CD4-positive, alpha-beta T cell treated with Interleukin-15 for 1 hour (primary cell): ENCODE results near the gene MRPS21.

ENCODE experiments used
- DNase-seq: peaks from one replicate; pipeline ENCODE4 v3.0.0-alpha.2; 2020

Gene MRPS21

DNA sequence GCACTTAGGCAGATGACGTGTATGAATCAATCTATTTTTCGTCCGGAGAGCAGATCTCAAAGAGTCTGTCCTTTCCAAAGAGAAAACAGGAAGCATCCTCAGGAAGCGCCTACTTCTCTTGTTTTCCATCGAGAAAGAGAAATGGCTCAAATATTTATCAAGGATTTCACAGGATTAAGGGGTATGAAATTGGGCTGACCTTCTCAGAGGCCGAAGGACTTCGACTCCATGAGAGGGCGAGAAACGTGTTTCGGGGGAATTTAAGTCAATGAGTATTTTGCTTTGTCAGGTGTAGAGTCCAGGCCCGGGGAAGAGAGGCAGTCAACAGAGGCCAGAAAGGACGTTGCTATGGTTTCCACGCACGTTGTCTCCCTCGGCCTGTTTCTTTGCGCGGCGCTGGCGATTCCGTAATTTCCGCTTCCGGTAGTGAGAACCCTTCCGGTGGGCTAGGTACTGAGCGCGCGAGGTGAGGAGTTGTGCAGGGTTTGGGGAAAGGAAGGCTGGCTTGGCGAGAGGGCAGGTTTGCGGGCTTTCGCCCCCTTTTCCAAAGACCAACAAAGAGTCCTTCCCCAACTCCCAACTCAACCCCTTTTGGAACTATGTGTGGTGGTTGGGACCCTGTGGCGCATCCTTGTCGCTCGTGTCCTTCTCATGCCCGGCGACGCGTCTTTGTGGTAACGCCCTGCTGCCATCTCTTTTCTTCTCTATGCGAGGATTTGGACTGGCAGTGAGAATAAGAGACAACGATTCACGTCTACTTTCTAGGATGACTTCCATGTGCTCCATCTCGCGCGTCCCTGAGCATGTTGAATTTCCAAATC, at the start of gene MRPS21:
MRPS21 (plus strand) TSS at position 429 of the 821 bp plus-strand sequence. CDS start 506 bp downstream, outside the sequence.
- DNase-seq, result peak; percentile 93

DNA sequence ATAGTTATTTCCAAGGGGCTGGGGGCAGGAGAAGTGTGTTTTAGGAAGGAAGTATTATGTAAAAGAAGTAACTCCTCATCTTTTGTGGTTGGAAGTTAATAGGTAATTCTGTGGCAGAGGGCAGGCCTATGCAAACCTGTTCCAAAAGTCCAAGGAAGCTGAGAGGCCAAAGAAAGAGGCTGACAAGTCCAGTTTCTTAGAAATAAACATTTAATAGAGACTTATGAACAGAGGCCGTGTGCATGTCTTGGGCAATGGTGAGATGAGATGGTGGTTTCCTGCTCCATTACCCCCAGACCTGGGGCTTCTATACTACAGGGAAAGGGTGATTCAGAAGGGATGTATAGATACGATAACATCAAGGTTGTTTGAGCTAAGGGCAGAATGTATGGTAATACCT, 43.7 kb upstream of the MRPS21 start:
- DNase-seq, result no peak

DNA sequence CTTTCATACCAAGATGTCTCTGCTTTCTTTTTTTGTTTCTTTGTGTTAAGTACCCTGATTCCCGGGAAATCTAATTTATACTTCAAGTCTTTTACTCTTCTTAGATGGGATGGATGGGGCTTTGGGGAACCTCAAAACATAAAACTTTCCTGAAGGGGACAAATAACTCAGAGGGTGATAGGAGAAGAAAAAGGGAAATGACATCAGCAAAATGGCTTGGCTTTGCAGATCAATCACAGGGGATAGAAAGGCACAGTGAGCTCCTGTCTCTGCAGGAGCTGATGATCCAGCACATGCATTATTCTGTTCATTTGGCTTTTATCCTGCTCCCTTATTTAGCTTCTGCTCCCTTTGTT, 37.5 kb upstream of the MRPS21 start:
- no peak for DNase-seq

DNA sequence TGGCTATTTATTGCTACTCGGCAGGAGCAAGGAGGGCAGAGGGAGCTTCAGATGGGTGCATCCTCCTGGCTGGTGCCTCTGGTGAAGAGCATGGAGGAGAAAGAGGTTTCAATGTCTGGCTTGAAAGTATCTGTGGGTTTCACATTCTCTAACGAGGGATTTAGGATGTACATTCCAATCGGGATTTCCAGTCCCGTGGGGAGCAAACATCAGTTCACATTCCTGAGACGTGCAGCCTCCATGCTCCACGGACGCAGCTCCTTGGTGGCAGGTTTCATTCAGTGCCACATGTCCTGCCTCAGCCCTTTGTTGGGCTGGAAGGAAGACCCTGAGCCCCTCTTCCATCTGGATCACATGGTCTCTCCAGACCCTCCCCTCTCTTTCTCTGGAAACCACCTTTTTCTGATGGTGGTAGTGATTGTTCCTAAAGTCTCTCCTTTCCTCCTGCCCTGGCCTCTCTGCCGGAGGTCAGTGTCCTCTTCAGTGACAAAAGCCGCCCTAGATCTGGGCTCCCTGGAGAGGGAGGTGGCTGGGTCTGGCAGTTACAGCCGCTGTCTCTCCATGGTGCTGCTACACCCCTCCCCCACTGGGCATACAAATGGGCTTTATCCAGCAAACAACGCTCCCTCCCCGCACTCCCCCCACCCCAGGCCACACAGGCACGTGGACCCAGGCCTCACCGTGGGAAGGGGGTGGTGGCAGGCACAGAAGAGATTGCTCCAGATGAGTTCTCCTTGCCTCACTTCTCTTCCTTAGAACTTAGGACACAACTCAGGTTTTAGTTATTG, 36.9 kb upstream of the MRPS21 start:
- DNase-seq, result no peak

DNA sequence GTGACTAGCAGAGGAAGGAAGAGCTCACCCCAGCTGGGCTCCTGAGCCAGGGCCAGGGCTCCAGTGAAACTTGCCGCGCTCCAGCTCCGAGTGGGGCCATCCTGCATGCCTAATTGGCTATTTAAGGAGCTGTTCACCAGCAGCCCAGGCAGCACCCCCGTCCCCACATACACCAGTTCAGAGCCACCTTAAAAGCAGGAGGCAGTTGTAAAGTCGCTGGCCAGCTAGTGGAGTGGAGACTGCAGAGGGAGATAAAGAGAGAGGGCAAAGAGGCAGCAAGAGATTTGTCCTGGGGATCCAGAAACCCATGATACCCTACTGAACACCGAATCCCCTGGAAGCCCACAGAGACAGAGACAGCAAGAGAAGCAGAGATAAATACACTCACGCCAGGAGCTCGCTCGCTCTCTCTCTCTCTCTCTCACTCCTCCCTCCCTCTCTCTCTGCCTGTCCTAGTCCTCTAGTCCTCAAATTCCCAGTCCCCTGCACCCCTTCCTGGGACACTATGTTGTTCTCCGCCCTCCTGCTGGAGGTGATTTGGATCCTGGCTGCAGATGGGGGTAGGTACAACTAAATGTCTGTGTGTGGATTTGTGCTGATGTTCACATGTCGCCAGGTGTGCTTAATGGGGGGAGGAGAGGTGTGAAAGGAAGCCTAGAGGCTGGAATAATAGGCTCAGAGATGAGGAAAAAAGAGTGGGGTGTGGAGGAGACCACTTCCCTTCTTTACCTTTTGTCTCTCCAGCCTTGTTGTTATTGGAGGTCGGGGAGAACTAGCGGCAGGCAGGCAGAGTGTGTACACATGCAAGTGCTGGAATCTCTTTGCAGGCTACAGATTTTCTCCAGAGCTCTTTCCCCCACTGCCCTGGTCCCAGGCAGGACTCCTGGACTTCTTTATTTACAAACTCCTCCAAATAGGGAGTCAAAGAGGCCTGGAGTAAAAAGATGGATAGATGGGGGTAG, 35.8 kb upstream of the MRPS21 start, which contains the start of gene CA14:
CA14 (plus strand) TSS at position 151 of the 962 bp plus-strand sequence; CDS start at position 506, 355 bp downstream.
- no peak for DNase-seq

DNA sequence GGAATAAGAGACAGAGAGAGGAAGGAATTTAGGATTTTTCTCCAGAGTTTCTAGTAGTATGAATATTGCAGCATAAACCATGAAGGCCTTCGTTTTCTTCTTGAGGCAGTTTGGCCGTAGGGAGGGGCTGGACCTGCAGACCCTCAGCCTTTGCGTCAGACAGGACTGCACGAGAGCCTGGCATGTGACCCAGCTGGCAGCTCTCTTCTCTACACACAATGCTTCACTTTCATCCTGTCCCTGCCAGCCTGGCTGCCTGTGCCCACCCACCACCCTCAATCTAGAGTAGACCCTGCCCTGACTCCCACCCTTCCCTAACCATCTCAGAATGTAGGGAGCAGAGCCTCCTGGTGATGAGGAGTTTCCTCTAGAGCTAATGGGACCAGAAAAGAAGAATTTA, 34.4 kb upstream of the MRPS21 start:
- no peak for DNase-seq

DNA sequence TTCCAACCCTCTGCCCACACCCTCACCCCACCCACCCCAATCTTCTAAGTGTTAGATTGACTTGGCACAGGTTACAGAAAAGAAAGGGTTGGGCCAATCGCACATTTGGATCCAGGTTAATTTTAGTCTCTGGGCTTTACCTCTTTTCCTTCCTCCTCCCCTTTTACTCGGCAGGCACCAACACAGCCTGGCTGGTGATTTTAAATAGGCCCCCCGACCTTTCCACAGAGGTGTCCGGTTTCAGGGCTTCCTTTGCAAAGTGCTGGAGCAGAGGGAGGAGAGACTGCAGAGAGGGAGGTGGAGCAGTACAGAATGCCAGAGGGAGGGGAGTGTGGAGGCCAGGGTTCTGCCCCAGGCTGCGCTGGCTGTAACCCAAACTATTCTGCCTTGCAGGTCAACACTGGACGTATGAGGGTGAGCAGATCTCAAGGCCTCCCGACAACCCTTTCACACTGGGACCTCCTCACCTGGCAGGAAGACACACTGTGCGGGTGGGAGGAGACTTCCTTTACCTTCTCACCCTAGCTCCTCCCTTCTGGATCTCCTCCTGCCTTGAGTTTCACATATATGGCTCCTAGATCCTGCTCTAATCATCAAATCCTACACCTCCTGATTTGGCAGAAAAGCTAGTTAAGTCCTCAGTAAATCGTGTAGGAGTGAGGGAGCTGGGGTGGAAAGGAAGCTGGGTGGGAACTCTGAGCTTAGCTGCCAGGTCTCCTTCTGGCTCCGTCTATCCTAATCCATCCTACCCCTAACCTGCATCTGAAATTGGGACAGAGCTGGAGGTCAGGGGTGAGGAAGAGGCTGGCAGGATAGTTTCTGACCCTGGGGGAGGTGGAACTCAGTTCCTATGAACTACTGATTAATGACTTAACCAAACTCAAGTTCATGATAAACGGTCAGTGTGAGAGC, 33.6 kb upstream of the MRPS21 start:
- DNase-seq, result no peak

DNA sequence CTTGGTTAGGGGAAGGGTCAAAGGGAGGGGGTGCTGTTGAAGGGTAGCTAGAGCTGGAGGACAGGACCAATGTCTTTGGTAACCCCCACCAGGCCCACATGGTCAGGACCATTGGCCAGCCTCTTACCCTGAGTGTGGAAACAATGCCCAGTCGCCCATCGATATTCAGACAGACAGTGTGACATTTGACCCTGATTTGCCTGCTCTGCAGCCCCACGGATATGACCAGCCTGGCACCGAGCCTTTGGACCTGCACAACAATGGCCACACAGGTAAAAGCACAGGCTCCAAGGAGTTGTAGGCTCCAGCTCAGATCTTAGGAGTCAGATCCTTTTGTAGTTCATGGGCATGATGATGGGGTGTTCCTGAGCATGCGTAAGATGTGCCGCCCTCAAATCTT, 32.3 kb upstream of the MRPS21 start:
- DNase-seq, result no peak

DNA sequence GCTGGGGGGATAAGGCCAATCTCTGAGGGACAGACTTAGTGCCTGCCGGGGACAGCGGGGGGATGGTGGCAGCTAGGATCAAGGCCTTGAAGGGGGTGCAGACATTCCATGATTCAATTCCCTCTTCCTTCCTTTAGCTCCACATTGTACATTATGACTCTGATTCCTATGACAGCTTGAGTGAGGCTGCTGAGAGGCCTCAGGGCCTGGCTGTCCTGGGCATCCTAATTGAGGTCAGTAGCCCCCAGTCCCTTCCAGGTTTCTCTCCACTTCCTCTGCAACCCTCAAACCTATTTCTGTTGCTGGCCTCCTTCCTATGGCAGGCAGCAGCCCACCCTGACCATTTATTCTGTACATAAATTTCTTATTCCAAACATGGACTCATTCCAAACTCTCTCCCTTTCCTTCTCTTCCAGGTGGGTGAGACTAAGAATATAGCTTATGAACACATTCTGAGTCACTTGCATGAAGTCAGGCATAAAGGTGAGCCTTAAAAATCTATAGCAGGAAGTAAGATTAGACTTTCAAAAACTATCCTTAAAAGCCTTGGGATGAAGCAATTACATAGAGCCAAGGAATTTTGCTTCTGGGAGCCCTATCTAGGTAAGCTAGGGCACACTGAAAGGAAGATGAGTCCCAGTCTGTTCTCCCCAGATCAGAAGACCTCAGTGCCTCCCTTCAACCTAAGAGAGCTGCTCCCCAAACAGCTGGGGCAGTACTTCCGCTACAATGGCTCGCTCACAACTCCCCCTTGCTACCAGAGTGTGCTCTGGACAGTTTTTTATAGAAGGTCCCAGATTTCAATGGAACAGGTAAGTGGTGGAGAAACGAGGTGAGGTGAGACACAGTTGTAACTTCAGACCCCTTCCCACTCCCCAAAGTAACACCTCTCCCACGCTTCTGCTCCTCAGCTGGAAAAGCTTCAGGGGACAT, 31.0 kb upstream of the MRPS21 start:
- no peak for DNase-seq

DNA sequence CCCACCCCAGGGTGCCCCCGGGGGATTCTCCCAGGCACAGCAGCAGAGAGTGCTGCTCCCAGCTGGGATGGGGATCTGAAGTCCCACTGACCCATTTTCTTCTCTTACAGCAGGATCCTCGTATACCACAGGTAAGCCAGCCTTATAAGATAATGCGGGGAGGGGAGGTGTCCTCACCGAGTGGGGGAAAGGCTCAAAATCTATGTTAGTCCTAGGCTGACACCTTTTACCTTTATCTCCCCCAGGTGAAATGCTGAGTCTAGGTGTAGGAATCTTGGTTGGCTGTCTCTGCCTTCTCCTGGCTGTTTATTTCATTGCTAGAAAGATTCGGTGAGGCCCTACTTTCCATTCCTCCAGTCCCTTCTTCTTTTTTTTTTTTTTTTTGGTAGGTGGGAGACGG, 30.1 kb upstream of the MRPS21 start:
- no peak for DNase-seq

DNA sequence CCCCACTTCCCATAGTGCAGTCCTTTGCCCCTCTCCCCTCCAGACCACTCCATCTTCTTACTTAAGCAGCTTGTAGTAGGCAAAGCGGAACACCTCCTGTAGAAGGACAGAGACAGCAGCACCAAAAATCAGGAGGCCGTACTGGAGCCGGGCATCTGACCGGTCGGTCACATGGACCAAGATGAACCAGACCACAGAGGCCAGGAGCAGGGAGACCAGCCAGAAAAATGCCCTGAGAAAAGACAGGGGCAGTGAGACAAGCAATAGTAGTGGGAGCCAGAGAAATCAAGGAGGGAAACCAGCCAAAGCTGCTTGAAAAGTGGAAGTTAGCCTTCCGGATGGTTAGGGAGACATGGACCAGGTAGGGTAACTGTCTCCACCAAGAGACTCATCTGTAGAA, 25.8 kb upstream of the MRPS21 start:
- DNase-seq, result no peak

DNA sequence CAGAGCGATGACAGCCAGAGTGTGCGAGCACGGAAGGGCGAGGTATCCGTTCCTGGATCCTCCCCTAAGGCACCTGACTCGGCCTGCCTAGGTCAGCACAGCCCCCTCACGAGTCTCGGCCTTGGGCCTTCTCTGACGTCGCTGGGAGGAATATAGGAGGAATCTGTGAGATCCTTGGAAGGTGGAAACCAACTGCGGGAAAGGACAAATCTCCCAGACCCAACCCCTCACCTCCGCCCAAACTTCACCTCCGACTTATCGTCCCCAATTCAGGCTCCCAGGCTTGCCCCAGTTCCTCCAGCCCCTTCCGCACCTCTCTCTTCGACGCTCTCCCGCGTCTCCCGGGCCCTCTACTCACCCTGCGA, 25.3 kb upstream of the MRPS21 start:
- DNase-seq, result peak; percentile 59

DNA sequence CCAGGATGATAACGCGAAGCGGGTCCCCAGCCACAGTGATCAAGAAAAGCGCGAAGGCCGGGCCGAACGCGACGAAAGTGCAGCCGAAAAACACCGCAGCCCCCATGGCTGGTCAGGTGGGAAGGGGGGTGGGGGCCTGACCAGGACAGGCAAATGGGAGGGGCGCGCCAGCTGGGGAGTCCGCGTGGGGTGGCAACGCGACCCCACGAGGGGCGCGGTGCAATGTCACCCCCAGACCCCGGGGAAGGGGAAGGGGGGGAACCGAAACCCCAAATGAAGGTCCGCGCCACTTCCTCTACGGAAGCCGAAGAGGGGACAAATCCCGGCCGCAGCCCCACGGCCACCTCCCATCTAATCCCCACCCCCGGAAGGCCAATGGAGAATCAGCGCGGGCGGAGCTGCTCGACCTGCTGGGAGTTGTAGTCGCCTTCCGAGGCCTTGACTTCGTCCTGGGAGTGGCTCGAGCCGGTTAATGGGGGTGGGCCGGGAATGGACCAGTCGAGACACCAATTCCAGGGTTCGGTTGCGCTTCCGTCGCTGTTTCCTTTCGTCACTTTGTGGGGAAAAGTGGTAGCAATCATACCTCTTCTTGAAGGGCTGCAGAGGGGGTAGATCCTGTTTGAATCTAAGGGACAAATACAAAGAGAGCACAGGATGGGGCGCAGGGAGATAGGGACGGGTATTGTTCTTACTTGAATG, 24.8 kb upstream of the MRPS21 start, which contains the start of gene APH1A:
APH1A (minus strand) TSS at position 312 of the 699 bp plus-strand sequence; CDS start at position 106, 206 bp downstream.
- DNase-seq, result peak; percentile 94

DNA sequence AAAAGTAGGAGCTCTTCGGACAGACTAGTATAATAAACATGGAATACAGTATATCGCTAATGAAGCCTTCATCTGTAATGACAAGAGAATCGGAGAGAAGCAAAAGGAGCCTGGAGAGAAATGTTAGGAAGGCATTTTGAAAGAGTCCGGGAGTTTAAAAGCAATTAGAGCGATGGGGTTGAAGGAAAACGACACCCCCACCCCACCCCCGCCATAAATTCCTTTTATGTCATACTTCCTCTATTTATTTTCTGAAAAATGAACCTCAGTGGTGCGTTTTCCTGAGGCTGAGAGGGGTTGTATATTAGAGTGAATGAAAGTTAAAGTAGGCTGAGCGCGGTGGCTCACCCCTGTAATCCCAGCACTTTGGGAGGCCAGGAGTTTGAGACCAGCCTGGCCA, 24.2 kb upstream of the MRPS21 start:
- no peak for DNase-seq

DNA sequence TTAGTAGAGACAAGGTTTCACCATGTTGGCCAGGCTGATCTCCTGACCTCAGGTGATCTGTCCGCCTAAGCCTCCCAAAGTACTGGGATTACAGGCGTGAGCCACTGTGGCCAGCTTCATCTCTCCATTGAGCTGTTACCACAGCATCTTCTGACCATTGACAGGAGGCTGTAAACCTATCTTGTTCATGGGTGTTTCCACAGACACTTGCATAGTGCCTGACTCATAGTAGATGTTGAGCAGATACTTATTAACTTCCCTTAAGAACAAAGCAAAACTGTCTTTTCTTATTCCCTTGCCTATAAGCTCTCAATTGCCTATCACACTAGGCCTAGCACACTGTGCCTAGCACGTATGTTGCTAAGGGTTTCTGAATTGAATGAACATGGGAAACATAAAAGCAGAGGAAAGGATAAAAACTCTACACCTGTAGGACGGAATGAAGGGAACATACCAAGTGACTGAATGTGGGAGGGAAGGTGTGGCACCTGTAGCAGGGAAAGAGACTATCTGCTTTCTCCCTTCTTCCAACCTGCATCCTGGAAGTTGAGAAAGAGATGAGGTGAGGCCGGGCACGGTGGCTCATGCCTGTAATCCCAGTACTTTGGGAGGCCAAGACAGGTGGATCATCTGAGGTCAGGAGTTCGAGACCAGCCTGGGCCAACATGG, 22.2 kb upstream of the MRPS21 start:
- DNase-seq, result no peak

DNA sequence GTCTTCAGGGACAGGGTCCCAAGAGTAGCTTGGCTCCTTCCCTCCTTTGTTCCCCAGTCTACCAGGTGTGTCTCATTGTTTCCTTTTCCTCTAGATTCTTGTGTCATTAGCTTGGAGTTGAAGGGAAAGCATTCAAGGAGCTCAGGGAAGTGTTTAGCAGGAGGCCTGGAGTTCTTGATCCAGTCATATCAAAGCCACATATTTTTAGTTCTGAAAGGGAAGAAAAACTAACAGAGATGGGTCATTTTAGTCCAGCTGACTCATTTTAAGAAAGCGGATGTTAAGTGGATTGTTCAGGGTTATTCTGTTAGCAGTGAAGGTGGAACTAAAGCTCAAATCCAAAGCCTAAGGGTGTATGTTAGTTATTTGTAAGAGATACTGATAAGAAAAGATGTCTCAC, 20.4 kb upstream of the MRPS21 start:
- DNase-seq, result no peak

DNA sequence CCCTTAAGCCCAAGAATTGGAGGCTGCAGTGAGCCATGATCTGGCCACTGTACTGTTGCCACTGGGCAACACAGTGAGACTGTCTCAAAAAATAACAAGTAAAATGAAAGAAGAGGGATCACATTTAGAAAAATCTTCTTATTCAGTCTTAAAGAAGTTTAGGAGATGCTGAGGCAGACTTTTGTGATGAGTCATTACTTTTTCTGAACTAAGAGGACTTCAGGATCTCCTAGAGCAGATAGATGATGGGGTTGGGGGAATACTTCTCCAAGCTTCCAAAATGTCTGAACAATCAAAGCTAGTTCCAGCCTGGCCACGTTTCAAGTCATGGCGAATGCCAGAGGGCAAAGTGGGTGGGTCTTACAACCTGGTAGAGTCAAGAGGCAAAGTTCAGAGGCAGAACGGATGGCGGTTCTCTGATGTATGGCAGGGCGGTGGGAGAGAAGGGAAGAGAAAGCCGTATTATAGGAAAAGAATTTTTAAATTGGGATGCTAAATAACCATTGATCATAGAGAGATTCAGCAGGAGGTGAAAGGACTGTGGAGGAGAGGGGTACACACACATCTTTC, 13.4 kb upstream of the MRPS21 start:
- DNase-seq, result no peak

DNA sequence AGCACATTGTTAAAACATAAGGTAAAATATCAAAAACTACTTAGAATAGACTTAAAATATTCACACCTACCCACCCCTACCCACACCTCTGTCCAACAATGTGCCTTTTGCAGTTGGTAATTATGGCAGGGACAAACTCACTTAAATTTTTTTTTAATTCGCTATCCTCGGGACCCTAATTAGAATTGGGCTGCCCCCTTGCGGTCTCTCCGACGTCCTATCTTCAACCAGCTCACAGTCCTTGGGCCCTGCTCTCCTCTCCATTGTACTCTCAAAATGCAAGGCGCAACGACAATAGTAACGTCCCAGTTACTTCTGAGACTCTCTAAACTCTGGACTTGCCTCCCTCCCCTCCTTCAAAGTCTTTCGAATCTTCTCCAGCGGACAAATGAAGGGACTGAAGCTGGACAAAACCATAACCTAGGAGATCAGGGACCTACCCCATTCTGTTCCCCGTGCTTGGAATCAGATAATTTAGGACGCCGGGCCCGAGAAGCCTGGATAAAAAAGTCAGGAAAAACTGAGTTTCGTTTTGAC, 12.4 kb upstream of the MRPS21 start:
- DNase-seq, result peak; percentile 73
